HG02763 (cell line): Measurements from ENCODE around the gene PROM1.

Source experiments
- ATAC-seq: cut with Tn5 transposase; IDR thresholded peaks from one replicate; pipeline ENCODE4 v1.9.1; 2021; ENCODE audit warnings: mild to moderate bottlenecking, moderate library complexity; ENCODE audit not compliant: unreplicated experiment

The PROM1 gene

GRCh38 chr4:16067515-16067914 lies 16.3 kb downstream of the PROM1 start:
- ATAC-seq = no peak

- no peak for ATAC-seq
Measured at GRCh38 chr4:16066586-16067128, 17.2 kb downstream of the PROM1 start.

- no peak for ATAC-seq
Measured at GRCh38 chr4:16065066-16065465, 18.8 kb downstream of the PROM1 start.

- ATAC-seq = no peak
Measured at GRCh38 chr4:16062601-16063000, 21.2 kb downstream of the PROM1 start.

- ATAC-seq = no peak
Measured at GRCh38 chr4:16056681-16057385, 27.0 kb downstream of the PROM1 start.

DNA sequence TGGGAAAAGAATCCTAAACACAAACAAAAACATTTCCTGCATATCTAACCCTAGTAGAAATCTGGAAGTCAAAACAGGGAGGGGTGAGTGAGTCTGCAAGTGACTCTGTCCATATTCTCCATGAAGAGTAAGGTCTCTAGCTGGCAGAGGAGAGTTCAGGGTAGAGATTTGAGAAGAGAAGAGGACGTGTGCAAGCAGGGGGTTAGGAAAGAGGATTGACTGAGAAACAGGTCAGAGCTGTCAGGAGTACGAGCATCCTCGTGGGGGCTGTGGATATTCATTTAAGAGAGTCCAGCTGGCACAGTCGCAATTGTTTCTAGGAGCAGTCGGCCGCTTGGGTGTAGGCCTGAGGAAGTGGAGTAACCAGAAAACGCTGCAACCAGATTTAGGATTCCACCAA lies 27.9 kb downstream of the PROM1 start:
- ATAC-seq = no peak

- ATAC-seq = no peak
Measured at GRCh38 chr4:16055471-16055870, 28.4 kb downstream of the PROM1 start.

DNA sequence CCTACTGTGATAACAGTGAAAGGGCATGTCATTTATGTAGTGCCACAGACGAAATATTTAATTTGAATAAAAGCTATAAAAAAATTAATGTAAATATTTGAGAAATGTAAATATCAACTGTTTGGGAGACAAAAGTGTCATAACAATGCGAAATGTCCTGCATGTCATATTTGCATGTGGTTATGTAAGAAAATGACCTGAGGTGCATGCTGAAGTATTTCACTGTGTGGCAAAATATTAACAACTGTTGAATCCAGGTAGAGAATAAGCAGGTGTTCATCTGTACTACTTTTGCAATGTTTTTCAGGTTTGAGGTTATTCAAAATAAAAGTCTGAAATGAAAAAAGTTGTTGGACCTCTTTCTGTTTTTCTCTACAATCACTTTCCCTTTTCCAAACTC lies 30.9 kb downstream of the PROM1 start:
- ATAC-seq = no peak

GRCh38 chr4:16051980-16052379 lies 31.8 kb downstream of the PROM1 start:
- ATAC-seq = no peak

DNA sequence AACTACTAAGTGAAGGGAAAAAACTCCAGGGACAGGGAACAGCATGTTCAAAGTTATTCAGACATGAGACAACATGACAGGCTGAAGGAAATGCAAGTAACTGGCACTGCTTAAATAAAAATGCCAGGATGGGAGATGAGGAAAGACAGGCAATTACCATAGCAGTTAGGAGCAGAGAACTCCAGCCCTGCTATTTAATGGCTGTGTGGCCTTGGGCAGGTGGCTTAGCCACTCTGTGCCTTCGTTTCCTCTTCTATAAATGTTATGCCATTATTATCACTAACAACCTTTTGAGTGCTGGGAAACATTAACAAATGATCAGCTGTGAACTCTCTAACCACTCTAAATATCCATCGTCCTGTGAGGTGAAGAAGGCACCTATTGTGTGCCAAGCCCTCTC lies 32.7 kb downstream of the PROM1 start:
- ATAC-seq = no peak

DNA sequence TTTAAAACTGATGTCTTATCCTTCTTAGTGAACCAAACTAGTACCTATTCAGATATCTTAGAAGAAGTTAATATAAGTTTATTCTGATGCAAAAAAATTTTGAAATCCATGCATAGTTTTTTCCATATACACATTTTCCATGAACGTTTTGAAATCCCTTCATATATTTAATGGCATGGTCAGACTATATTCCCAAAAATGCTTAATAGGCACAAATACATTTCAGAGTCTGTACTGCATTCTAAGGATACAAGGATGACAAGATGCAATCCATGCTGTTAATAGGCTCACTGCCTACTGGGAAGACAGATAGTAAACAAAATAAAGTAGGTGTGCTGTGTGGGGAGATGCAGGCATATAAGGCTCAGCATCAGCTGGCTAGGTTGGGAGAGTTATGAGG lies 33.2 kb downstream of the PROM1 start:
- ATAC-seq = no peak

DNA sequence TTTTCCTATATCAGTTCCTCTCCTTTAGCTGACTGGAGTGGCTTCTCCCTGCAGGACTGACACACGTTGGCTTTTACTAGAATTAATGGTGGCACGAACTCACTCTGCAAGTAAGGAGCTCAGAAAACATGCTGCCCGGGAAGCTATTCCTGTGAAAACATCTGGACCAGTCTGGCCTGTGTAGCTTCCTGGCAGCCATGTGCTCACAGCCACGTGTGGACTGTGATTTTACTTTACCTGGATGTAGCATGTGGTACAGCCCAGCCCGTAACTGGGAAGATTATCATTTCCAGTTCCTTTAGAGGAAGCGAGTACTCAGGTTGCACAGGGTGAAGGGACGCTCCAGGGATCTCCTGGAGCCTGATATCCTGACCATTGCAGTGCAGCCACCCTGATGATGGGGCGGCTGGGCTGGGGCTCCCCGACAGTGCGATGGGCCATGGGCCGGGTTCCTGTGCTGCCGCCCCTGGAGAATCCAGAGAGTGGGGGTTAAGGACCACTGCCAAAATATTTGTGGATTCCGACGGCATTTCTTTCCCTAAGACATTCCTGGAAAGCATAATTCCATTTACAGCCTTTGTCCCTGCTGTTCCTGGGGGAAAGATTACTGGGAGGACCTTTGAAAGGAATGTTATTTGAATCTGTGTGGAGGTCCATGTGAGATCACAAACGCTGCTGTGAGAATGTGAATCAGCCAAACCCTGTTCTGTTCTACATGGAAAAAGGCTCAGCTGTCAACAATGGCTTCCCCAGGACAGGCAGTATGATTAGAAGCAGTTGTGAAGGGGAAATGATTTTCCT lies 35.0 kb downstream of the PROM1 start:
- ATAC-seq = no peak

- ATAC-seq = no peak
Measured at GRCh38 chr4:16045687-16046086, 38.1 kb downstream of the PROM1 start.

DNA sequence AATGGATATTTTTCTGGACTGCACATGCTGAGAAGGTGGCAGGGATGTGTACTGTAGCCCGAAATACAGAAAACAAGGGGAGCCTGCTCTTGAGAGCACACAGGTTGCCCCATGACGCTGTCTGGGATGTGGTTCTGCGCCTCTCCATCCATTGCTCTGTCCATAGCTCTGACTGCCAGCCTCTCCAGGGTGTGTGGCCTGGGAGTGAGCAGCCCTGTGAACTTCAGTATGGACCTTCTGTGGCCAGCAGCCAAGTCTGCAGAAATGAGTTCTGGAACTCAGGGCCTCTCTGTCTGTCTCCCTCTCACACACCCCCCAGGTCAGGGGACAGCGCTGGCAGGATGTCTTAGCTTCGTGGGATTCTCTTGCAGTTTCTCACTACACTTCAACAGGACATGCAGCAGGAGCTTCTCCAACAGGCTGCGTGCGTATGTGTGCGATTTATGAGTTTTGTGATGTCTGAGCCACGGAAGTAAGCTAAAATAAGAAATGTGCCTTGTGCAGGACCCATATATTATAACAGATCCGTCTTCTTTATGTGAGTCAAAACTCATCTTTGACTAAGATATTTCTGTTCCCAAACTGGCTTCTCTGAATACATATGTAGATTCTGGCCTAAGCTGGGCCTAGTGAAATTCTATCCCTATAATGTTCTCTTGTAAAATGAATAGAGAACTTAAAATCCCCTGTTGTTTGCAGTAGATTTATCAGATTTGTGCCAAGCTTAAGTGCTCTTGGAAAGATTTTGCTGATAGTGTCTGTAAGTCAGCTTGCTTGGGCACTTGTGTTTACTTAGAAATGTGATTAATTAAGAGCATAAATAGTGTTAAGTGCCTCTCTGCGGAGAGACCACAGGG lies 40.0 kb downstream of the PROM1 start:
- no peak for ATAC-seq

- no peak for ATAC-seq
Measured at GRCh38 chr4:16039139-16039538, 44.7 kb downstream of the PROM1 start.

DNA sequence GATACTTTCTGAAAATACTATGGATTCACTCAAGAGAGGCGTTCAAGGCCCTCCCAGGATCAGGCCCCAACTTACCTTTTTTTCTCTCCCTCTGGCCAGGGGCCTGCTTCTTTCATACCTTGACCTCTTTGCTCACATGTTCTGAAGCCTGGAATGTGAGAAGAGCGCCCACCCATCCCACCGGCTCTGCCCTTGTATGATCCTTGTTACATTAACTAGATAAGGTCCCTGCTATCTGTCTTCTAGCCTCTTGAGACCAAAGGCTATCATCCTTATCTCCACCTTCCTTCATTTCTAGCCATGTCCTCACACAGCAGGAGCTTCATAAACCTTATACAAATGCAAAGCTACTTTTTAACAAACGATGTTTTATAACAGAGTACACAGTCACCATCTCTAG lies 45.9 kb downstream of the PROM1 start:
- no peak for ATAC-seq

GRCh38 chr4:16035843-16036242 lies 48.0 kb downstream of the PROM1 start:
- ATAC-seq = no peak

GRCh38 chr4:16034010-16034748 lies 49.6 kb downstream of the PROM1 start:
- no peak for ATAC-seq

GRCh38 chr4:16032396-16032770 lies 51.4 kb downstream of the PROM1 start:
- ATAC-seq = no peak

DNA sequence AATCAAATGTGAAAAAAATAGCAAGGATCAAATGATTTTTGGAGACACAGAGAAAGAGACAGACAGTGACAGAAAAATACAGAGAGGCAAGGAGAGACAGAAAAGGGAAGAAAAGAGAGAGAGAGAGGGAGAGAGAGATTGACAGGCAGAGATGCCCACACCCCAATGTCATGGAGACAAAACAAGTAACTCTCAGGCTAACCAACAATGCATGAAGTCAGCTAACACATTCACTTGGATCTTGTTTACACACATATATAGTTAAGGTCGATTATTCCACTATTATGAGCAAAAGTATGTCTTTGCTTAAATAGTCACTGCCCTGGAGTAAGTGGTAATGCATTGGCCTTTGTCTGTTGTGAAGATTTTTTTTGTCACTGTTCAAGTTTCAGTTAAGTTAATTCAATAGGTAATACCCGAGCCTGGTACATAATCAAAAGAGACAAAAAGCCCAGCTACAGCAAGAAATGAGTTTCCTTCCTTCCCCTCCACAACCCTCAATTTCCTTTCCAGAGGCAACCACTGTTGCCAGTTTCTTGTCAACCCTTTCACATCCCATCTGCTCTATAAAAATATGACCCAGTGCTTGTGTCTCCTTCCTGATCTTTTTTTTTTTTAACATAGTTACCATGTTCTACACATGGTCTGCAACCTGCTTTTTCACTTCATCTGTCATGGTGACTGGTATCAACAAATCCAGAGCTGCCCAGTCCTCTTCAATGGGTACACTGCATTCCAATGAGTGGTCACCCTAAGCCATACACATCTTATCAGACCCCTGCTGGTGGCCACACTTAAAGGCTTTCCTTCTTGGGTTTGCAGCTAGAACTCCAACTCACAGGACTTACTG lies 52.1 kb downstream of the PROM1 start:
- ATAC-seq = no peak
